SK-N-MC (cell line): ENCODE results near the gene MMGT1.

ENCODE experiments used
- EZH2 ChIP-seq: fragments of 200-600 bp; sonication (generic); IDR thresholded peaks from one replicate; pipeline ENCODE4 v1.6.1; 2017; ENCODE audit warnings: antibody characterized with exemption
- FOXP2 ChIP-seq: optimal IDR thresholded peaks from 2 replicates; pipeline ENCODE3; 2011; ENCODE audit warnings: mild to moderate bottlenecking, moderate library complexity; ENCODE audit not compliant: insufficient read depth; ENCODE audit errors: extremely low read length, control extremely low read depth
- POLR2AphosphoS5 ChIP-seq: IDR thresholded peaks from 2 replicates; pipeline ENCODE4 v1.6.1; 2012; ENCODE audit warnings: mild to moderate bottlenecking, low read depth, low read length, borderline replicate concordance

GRCh38 chrX:136021160-136021559, 47.4 kb upstream of the MMGT1 start:
- no peak for TF ChIP-seq POLR2AphosphoS5
- TF ChIP-seq EZH2 = no peak
- no peak for TF ChIP-seq FOXP2
